H9 (cell line): Measurements from ENCODE around the gene PLEKHN1. TPM values are rescaled to one million over a fixed set of nuclear protein-coding genes. Genes with fewer than 3 reads are reported as not detected.

ENCODE experiments used
- DNase-seq: peaks from one replicate; pipeline ENCODE4 v3.0.0-alpha.2; 2017
- H2AFZ ChIP-seq: one replicate; pipeline ENCODE4 v1.6.1; 2013; ENCODE audit warnings: mild to moderate bottlenecking, low read length, control low read depth, moderate library complexity
- H2AK5ac ChIP-seq: 2 replicates; pipeline ENCODE4 v1.6.1; 2013; ENCODE audit warnings: low read length, control low read depth, mixed read lengths; ENCODE audit not compliant: insufficient read length
- H2BK120ac ChIP-seq: one replicate; pipeline ENCODE4 v1.6.1; 2013; ENCODE audit warnings: low read depth, mild to moderate bottlenecking, low read length, control low read depth, inconsistent platforms; ENCODE audit not compliant: poor library complexity, severe bottlenecking
- H2BK12ac ChIP-seq: 2 replicates; pipeline ENCODE4 v1.6.1; 2013; ENCODE audit warnings: low read length, control low read depth, mixed read lengths, low read depth; ENCODE audit not compliant: insufficient read length
- H2BK15ac ChIP-seq: 2 replicates; pipeline ENCODE4 v1.6.1; 2013; ENCODE audit warnings: low read depth, low read length, control low read depth
- H2BK20ac ChIP-seq: one replicate; pipeline ENCODE4 v1.6.1; 2013; ENCODE audit warnings: low read depth, mild to moderate bottlenecking, low read length, control low read depth, inconsistent platforms; ENCODE audit not compliant: poor library complexity, severe bottlenecking
- H2BK5ac ChIP-seq: 2 replicates; pipeline ENCODE4 v1.6.1; 2013; ENCODE audit warnings: low read length, control low read depth, mixed read lengths; ENCODE audit not compliant: insufficient read length
- H3K14ac ChIP-seq: 2 replicates; pipeline ENCODE4 v1.6.1; 2013; ENCODE audit warnings: low read length, control low read depth; ENCODE audit not compliant: insufficient read depth
- H3K18ac ChIP-seq: 2 replicates; pipeline ENCODE4 v1.6.1; 2013; ENCODE audit warnings: low read depth, mild to moderate bottlenecking, mixed read lengths, low read length, control low read depth; ENCODE audit not compliant: insufficient read length
- H3K23ac ChIP-seq: 2 replicates; pipeline ENCODE4 v1.6.1; 2013; ENCODE audit warnings: low read length, control low read depth, mixed read lengths, low read depth; ENCODE audit not compliant: insufficient read length
- H3K23me2 ChIP-seq: 2 replicates; pipeline ENCODE4 v1.6.1; 2013; ENCODE audit warnings: low read depth, mild to moderate bottlenecking, mixed read lengths, low read length, control low read depth; ENCODE audit not compliant: insufficient read length, poor library complexity, severe bottlenecking
- H3K27ac ChIP-seq: 2 replicates; pipeline ENCODE4 v1.5.1; 2013; ENCODE audit warnings: low read length, control low read depth, mixed read lengths, low read depth; ENCODE audit not compliant: insufficient read length
- H3K27me3 ChIP-seq: 2 replicates; pipeline ENCODE4 v1.6.1; 2013; ENCODE audit warnings: low read length, control low read depth, inconsistent platforms; ENCODE audit not compliant: insufficient read depth
- H3K4ac ChIP-seq: 2 replicates; pipeline ENCODE4 v1.6.1; 2013; ENCODE audit warnings: low read depth, mild to moderate bottlenecking, control low read depth, inconsistent platforms, low read length, moderate library complexity
- H3K4me1 ChIP-seq: 2 replicates; pipeline ENCODE4 v1.6.1; 2013; ENCODE audit warnings: low read length, control low read depth, inconsistent platforms; ENCODE audit not compliant: insufficient read depth
- H3K4me2 ChIP-seq: 2 replicates; pipeline ENCODE4 v1.6.1; 2013; ENCODE audit warnings: low read length, control low read depth, mixed read lengths; ENCODE audit not compliant: insufficient read length, insufficient read depth
- H3K56ac ChIP-seq: 2 replicates; pipeline ENCODE4 v1.6.1; 2013; ENCODE audit warnings: low read depth, mild to moderate bottlenecking, mixed read lengths, low read length, control low read depth; ENCODE audit not compliant: insufficient read length
- H3K79me1 ChIP-seq: 2 replicates; pipeline ENCODE4 v1.6.1; 2013; ENCODE audit warnings: low read depth, mild to moderate bottlenecking, moderate library complexity, low read length, control low read depth, inconsistent platforms; ENCODE audit not compliant: insufficient read depth, poor library complexity, severe bottlenecking
- H3K79me2 ChIP-seq: 2 replicates; pipeline ENCODE4 v1.6.1; 2013; ENCODE audit warnings: low read length, control low read depth, inconsistent platforms; ENCODE audit not compliant: insufficient read depth
- H3K9ac ChIP-seq: 2 replicates; pipeline ENCODE4 v1.6.1; 2013; ENCODE audit warnings: low read length, control low read depth, mixed read lengths; ENCODE audit not compliant: insufficient read length; ENCODE audit errors: extremely low read depth
- H3K9me3 ChIP-seq: one replicate; pipeline ENCODE4 v1.6.1; 2013; ENCODE audit warnings: low read depth, low read length, inconsistent platforms; ENCODE audit not compliant: control insufficient read depth
- H3T11ph ChIP-seq: one replicate; pipeline ENCODE4 v1.6.1; 2013; ENCODE audit warnings: mild to moderate bottlenecking, low read length, control low read depth, inconsistent platforms
- H4K20me1 ChIP-seq: one replicate; pipeline ENCODE4 v1.6.1; 2013; ENCODE audit not compliant: control insufficient read depth, insufficient read length, insufficient read depth
- H4K5ac ChIP-seq: 2 replicates; pipeline ENCODE4 v1.6.1; 2013; ENCODE audit warnings: low read depth, mild to moderate bottlenecking, mixed read lengths, low read length, control low read depth; ENCODE audit not compliant: insufficient read length
- H4K8ac ChIP-seq: replicated peaks from 2 replicates; pipeline ENCODE4 v1.6.1; 2013; ENCODE audit warnings: low read length, control low read depth, mixed read lengths, low read depth; ENCODE audit not compliant: insufficient read length
- H4K91ac ChIP-seq: 2 replicates; pipeline ENCODE4 v1.6.1; 2013; ENCODE audit warnings: low read depth, mild to moderate bottlenecking, moderate library complexity, mixed read lengths, low read length, control low read depth; ENCODE audit not compliant: insufficient read length
- H3K27ac Mint-ChIP-seq, 3 experiments: 2 replicates in 2 of 3; 3 replicates in 1 of 3; pipeline ENCODE4 v1.8.0; 2020 to 2021; ENCODE audit warnings: mixed read lengths in 3 of 3, mild to moderate bottlenecking in 1 of 3, moderate library complexity in 1 of 3
- H3K27me3 Mint-ChIP-seq: 2 replicates; pipeline ENCODE4 v1.8.0; 2021; ENCODE audit warnings: low read depth, mild to moderate bottlenecking, moderate library complexity, mixed read lengths
- H3K36me3 Mint-ChIP-seq, 3 experiments: 2 replicates in 2 of 3; 3 replicates in 1 of 3; pipeline ENCODE4 v1.8.0; 2020 to 2021; ENCODE audit warnings: low read depth in 3 of 3, mixed read lengths in 3 of 3; ENCODE audit not compliant: insufficient read depth in 1 of 3
- H3K4me1 Mint-ChIP-seq, 2 experiments: 2 replicates each; pipeline ENCODE4 v1.8.0; 2020; ENCODE audit warnings: mixed read lengths in 2 of 2
- H3K4me3 Mint-ChIP-seq, 2 experiments: 2 replicates in 1 of 2; 3 replicates in 1 of 2; pipeline ENCODE4 v1.8.0; 2020 to 2021; ENCODE audit warnings: mild to moderate bottlenecking in 2 of 2, mixed read lengths in 2 of 2, moderate library complexity in 1 of 2
- H3K9me3 Mint-ChIP-seq, 2 experiments: 2 replicates in 1 of 2; 3 replicates in 1 of 2; pipeline ENCODE4 v1.8.0; 2020; ENCODE audit warnings: mild to moderate bottlenecking in 2 of 2, mixed read lengths in 2 of 2, moderate library complexity in 1 of 2
- CTCF ChIP-seq: fragments of 200-600 bp; sonication (generic); conservative IDR thresholded peaks from 3 replicates; pipeline ENCODE4 v1.8.0; 2021; ENCODE audit warnings: antibody characterized with exemption, mild to moderate bottlenecking
- WGBS: extraction: QIAGEN DNeasy Blood & Tissue Kit; methylation state at CpG from one replicate; pipeline ENCODE4 v1.1.7; 2013; ENCODE audit warnings: missing lambda C conversion rate, low lambda C conversion rate, mixed read lengths; ENCODE audit not compliant: insufficient read length; ENCODE audit errors: extremely low coverage; 5-methylcytosine and 5-hydroxymethylcytosine counted together
- total RNA-seq: library from RNA; stranded (reverse); gene quantifications from 2 replicates; pipeline ENCODE4 v1.2.1, GENCODE V29; 2021

The PLEKHN1 gene
- total RNA-seq, 1 experiment from 2014 or later = 3.0 TPM

GRCh38 chr1:952201-952600 lies 14.1 kb upstream of the PLEKHN1 start:
- no peak for DNase-seq
- no peaks in the 10 kb centered on the region for H3K27me3 ChIP-seq
- H2BK5ac ChIP-seq = no peak overlapping the region
- TF ChIP-seq CTCF = no peak
- no peak overlapping the region for H3K4ac ChIP-seq
- H3K23ac ChIP-seq = no peak overlapping the region
- H2AFZ ChIP-seq = no peak overlapping the region
- no peak overlapping the region for H3K4me2 ChIP-seq
- H3K36me3 Mint-ChIP-seq = peaks cover 38 to 88% (median 84%) of the 10 kb centered on the region in 3 experiments; a peak in 6 of 7 replicates
- no peak overlapping the region for H3K9ac ChIP-seq
- no peak overlapping the region for H4K91ac ChIP-seq
- H3T11ph ChIP-seq = no peak overlapping the region
- H3K4me1 Mint-ChIP-seq = peaks cover 0 to 5% of the 10 kb centered on the region in 2 experiments; a peak in 1 of 4 replicates
- no peak overlapping the region for H3K14ac ChIP-seq
- H3K79me2 ChIP-seq = no peaks in the 10 kb centered on the region
- no peaks in the 10 kb centered on the region for H3K23me2 ChIP-seq
- H3K27ac Mint-ChIP-seq = no peak overlapping the region
- H3K18ac ChIP-seq = no peak overlapping the region
- no peak overlapping the region for H2BK120ac ChIP-seq
- H3K4me1 ChIP-seq = no peaks in the 10 kb centered on the region
- no peaks in the 10 kb centered on the region for H3K9me3 ChIP-seq
- no peak overlapping the region for H2AK5ac ChIP-seq
- H2BK20ac ChIP-seq = no peak overlapping the region
- H3K27ac ChIP-seq = no peak overlapping the region
- no CpG with 5 or more reads among the region's 15 CpGs for WGBS
- H4K20me1 ChIP-seq = no peaks in the 10 kb centered on the region
- H3K9me3 Mint-ChIP-seq = no peaks in the 10 kb centered on the region; a peak in 2 of 5 replicates
- H3K56ac ChIP-seq = no peak overlapping the region
- H2BK12ac ChIP-seq = no peak overlapping the region
- H4K8ac ChIP-seq = no peak overlapping the region
- no peak overlapping the region for H2BK15ac ChIP-seq
- H3K79me1 ChIP-seq = no peaks in the 10 kb centered on the region
- no peak overlapping the region for H3K4me3 Mint-ChIP-seq
- H4K5ac ChIP-seq = no peak overlapping the region
- no peaks in the 10 kb centered on the region for H3K27me3 Mint-ChIP-seq
